HG02885 (cell line): ENCODE data around the gene ASTL.

Source experiments
- ATAC-seq: cut with Tn5 transposase; IDR thresholded peaks from one replicate; pipeline ENCODE4 v1.9.1; 2021; ENCODE audit warnings: mild to moderate bottlenecking; ENCODE audit not compliant: unreplicated experiment, poor library complexity

The ASTL gene

GRCh38 chr2:96103761-96104486 is 34.4 kb downstream of the ASTL start:
- no peak for ATAC-seq

GRCh38 chr2:96103187-96103601 is 35.1 kb downstream of the ASTL start:
- no peak for ATAC-seq

- no peak for ATAC-seq
These were observed 35.6 kb downstream of the ASTL start for GRCh38 chr2:96102596-96103186.

GRCh38 chr2:96100893-96101304 is 37.4 kb downstream of the ASTL start:
- ATAC-seq, result no peak

- ATAC-seq, result no peak
These were observed 38.2 kb downstream of the ASTL start for GRCh38 chr2:96099861-96100798.

- ATAC-seq, result no peak
These were observed 39.3 kb downstream of the ASTL start for GRCh38 chr2:96098900-96099590.

GRCh38 chr2:96097951-96098823 is 40.1 kb downstream of the ASTL start:
- ATAC-seq, result no peak

GRCh38 chr2:96097441-96097840 is 40.9 kb downstream of the ASTL start:
- no peak for ATAC-seq

- ATAC-seq, result no peak
These were observed 43.1 kb downstream of the ASTL start for GRCh38 chr2:96095116-96095636.

GRCh38 chr2:96093528-96093927 is 44.8 kb downstream of the ASTL start:
- ATAC-seq, result no peak

- ATAC-seq, result no peak
These were observed 45.4 kb downstream of the ASTL start for GRCh38 chr2:96092951-96093350.

GRCh38 chr2:96092573-96092877 is 45.8 kb downstream of the ASTL start:
- no peak for ATAC-seq

GRCh38 chr2:96091711-96092572 is 46.4 kb downstream of the ASTL start:
- ATAC-seq, result no peak

GRCh38 chr2:96091141-96091710 is 47.1 kb downstream of the ASTL start:
- ATAC-seq, result no peak

GRCh38 chr2:96090196-96090926 is 47.9 kb downstream of the ASTL start:
- ATAC-seq, result no peak

- ATAC-seq, result no peak
These were observed 48.7 kb downstream of the ASTL start for GRCh38 chr2:96089356-96090195.
